Activated T-helper 9 cell treated with anti-CD3 and anti-CD28 coated beads, Interleukin-2, amount 50 U/mL, for 16 hours (primary cell): ENCODE results near the gene ANKS1B.

Source experiments
- DNase-seq: peaks from one replicate; pipeline ENCODE4 v3.0.0-alpha.2; 2020; ENCODE audit warnings: low read depth

The ANKS1B gene

DNA sequence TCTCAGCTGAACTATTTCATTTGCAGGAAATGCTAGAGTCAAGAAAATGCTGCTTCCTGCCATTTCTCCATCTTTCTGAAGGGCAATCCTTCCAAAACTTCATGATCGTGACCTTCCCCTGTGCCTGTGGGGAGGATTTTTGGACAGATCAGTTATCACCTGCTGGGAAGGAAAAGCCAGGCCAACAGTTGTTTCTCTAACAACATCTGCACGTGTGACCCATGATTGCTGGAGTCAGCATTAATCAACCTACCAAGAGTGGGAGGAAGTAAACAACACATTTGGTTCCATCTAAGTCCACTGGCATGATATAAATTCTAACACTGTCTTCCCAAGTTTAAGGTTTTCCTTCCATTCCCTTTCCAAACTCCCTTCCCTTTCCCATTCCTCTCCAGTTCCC lies 1167.0 kb downstream of the ANKS1B start:
- DNase-seq: no peak

DNA sequence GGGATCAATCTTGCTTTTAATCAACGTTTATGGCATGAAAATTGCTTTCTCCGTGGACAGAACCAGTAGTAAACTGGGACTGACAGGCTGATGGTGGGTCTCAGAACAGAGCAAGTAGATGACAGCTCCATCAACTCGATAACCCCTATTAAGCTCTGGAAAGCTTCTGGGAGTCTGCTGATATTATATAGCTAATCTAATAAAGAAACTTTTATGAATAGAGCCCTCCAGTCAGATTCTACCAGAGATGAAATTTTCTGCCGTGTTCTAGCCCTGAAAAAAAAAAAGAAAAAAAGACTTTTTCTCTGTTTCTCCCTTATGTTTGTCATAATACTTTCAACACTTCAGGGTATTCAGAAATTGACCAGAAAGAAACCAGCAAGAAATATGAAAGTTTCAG lies 1168.0 kb downstream of the ANKS1B start:
- DNase-seq: no peak

DNA sequence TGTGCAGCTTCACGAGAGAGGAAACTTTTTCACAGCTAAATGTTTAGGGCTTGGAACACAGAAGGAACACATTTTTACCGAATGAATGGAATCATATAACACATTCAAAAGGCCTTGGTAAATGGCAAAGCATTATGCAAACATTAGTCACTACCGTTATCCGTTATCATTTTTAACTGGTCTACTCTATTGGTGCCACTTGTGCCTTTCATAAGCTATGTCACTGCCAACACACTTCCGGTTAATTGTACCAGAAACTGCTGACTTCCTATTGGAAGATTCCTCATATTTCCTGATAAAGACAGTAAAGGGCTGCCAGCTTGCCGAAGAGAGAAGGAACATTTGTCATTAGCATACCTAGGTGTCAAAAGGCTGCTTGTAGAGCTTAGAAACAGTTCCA lies 1170.5 kb downstream of the ANKS1B start:
- no peak for DNase-seq

DNA sequence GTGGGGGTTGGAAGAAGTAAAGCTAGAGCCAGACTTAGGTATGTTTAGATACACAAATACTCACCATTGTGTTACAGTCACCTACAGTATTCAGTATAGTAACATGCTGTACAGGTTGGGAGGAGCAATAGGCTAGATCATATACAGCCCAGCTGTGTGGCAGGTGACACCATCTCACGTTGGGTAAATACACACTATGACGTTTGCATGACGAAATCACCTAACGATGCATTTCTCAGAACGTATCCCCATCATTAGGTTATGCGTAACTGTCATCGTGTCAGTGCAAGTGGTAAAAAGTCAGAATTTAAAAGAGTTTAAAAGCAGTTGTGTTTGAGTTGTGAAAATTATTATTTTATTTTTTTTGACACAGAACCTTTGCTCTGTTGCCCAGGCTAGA lies 1172.5 kb downstream of the ANKS1B start:
- no peak for DNase-seq

GRCh38 chr12:98808243-98808875 lies 1176.4 kb downstream of the ANKS1B start:
- DNase-seq: no peak

- DNase-seq: no peak
Measured at GRCh38 chr12:98807187-98807586, 1177.5 kb downstream of the ANKS1B start.

DNA sequence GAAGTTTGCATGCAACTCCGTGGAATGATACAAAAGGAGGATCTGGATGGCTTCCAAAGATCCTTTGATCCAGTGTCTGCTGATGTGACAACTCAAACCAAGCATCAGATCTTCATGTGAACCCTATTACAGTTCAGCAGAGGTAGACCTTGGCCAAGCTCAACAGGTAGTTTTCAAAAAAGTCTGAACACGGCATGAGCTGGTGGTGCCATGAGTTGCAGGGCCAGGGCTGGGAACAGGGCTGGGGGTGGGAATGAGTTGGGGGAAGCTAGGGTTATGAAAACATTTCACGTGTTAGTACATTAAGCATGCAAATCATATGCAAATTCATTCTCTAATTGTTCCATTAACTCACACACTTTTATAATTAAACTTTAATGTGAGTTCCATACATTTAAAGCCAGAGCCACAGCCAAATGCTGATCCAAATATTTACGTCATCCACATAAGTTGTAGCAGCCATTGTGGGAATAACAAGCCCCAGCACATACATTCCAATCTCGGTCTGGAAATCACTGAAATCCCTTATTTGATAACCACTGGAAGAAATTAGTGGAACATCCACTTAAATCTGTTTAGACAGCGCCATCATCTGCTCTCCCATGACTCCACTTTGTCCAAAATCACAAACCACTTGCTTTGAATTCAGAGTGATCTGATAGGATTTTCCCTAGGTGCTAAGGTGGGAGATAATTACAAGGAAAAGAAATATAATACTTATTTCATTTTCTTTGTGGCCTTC lies 1181.1 kb downstream of the ANKS1B start:
- no peak for DNase-seq

- no peak for DNase-seq
Measured at GRCh38 chr12:98799822-98800221, 1184.9 kb downstream of the ANKS1B start.

- DNase-seq: no peak
Measured at GRCh38 chr12:98799146-98799810, 1185.5 kb downstream of the ANKS1B start.

GRCh38 chr12:98797200-98797599 lies 1187.5 kb downstream of the ANKS1B start:
- no peak for DNase-seq

- DNase-seq: no peak
Measured at GRCh38 chr12:98796745-98797144, 1188.0 kb downstream of the ANKS1B start.

DNA sequence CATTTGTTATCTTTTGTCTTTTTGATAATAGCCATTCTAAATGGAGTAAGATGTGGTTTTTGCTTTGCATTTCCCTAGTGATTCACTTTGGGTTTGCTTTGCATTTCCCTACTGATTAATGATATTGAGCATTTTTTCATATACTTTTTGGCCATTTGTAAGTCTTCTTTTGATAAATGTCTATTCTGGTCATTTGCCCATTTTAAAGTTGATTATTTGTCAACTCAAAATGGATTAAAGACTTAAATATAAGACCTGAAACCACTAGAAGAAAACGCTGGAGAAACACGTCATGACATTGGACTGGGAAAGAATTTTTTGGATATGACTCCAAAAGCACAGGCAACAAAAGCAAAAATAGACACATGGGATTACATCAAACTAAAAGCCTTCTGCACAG lies 1191.6 kb downstream of the ANKS1B start:
- no peak for DNase-seq

DNA sequence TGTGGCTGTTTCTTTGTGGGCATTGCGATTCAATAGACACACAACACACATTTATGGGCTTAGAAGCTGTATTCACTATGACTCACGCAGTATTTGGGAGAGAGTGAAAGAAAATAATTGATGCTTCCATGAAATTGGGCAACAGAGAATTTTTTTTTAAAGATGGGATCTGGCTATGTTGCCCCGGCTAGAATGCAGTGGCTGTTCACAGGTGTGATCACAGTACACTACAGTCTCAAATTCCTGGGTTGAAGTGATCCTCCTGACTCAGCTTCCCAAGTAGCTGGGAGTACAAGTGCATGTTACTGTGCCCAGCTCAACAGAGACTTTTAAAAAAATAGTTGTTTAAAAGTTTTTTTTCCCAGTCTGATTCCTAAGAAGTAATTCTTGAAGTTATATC lies 1193.3 kb downstream of the ANKS1B start:
- no peak for DNase-seq

DNA sequence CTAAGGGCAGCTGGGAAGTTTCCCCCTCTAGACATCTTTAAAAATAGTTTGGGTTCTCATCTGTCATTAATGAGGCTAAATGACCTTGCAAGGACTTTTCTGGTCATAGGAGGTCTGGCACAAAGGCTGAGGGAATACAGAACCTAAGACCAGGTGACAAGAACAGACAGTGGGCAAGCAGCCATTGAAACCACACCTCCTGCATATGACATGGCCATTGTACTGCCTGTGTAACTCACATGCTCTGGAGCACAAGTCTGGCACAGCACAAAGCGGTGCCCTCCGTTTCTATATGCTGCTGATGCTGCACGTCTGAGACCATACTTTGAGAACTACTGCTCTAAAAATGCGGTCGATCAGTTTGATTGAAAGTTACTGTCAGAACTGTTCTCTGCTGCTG lies 1196.3 kb downstream of the ANKS1B start:
- no peak for DNase-seq

DNA sequence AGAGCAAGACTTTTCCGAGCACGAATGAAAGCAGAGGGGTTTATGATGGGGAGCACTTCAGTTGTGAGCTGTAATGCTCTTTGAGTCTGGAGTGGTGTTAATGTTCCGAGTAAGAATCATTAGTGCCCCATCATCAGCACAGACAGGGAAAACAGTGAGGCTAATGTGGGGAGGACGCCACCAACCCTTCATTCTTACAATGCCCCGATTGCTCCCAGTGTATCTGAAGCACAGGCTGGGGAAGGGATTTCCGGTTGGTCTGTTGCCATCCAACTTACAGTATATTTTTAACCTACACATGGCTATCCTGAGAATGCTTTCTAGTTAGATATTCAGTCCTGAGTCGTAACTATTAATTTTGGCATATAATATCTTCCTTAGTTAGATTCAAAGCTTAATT lies 1198.1 kb downstream of the ANKS1B start:
- no peak for DNase-seq

GRCh38 chr12:98783420-98783819 lies 1201.3 kb downstream of the ANKS1B start:
- no peak for DNase-seq

GRCh38 chr12:98780261-98780660 lies 1204.5 kb downstream of the ANKS1B start:
- DNase-seq: no peak

- no peak for DNase-seq
Measured at GRCh38 chr12:98772818-98773217, 1211.9 kb downstream of the ANKS1B start.

- DNase-seq: no peak
Measured at GRCh38 chr12:98771811-98772752, 1212.7 kb downstream of the ANKS1B start.

DNA sequence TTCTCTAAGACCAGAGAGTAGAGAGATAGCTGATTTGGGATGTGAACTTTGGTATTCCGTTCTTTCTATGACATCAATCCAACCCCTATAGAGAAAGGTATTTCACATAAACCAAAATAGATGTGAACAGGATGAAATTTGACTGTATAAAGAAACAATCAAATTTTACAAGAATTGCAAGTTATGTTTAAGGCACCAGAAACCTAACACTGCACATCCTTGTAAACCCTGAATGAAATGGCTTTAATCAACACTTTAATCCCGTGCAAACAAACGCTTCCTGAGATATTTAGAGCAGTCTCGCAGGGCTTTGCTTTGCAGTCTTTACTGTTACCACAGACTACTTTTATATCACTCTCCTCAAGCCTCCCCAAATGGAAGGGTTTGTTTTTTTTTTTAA lies 1214.5 kb downstream of the ANKS1B start:
- DNase-seq: no peak

DNA sequence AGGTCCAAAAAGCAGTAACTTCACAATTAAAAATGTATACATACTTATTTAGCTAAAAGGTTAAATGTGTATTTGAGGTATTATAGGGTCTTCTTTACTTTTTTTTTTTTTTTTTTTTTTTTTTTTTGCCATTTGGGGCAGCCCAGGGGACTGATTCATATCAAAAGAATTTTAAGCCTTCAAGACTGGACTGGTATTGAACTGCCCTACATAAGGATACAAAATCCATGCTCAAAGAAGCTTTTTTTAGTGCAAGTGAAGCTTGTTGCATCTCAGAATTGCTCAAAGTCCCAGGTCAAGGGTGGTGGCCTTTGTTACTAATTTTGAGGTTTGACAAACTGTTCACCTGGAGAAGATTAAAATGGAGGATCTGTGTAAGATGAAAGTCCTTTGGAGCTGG lies 1215.7 kb downstream of the ANKS1B start:
- no peak for DNase-seq

GRCh38 chr12:98767248-98767647 lies 1217.5 kb downstream of the ANKS1B start:
- no peak for DNase-seq
